ENCODE results near the gene RABL6.
"Not testable (repeated sequence)": the region's sequence is repeated elsewhere in the genome, so short reads cannot be mapped to it uniquely, and the experiment has no call there.

RABL6 gene

GRCh38 chr9:136837856-136838277 is 30.1 kb downstream of the RABL6 start:
- not testable (repeated sequence) for DNase-seq

DNA sequence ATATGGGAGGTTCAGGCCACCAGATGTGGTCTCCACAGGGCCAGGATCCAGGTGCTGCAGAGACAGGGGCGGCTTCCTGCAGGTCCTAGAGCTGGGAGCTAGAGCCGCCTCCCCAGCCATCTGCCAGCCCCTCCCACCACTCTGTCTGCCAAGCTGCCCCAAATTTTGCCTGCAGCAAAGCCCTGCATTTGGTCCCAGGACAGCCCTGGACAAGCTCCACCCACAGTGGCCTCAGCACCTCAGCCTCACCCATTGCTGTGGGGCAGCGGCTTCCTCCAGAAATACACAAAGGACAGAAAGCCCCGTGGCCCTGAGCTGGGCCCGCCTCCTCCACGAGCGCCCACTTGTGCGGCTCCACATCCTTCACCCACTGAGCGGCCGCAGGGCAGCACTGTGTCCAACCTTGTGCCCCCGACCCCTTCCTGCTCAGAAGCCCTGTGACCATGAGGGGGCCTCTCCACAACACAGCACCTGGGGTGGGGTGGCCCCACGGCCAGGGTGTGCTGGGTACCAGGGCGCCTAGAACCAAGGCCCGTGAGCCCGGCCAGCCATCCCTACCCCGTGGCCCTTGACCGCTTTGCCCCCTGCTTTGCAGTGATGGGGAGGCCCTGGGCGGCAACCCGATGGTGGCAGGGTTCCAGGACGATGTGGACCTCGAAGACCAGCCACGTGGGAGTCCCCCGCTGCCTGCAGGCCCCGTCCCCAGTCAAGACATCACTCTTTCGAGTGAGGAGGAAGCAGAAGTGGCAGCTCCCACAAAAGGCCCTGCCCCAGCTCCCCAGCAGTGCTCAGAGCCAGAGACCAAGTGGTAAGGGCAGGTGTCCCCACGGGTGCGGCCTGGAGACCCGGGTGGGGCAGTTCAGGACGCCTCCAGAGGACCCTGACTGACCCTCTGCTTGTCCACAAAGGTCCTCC is 30.8 kb downstream of the RABL6 start:
- no peak for DNase-seq

- no peak for DNase-seq
Observed at GRCh38 chr9:136839229-136840139, 31.7 kb downstream of the RABL6 start.

DNA sequence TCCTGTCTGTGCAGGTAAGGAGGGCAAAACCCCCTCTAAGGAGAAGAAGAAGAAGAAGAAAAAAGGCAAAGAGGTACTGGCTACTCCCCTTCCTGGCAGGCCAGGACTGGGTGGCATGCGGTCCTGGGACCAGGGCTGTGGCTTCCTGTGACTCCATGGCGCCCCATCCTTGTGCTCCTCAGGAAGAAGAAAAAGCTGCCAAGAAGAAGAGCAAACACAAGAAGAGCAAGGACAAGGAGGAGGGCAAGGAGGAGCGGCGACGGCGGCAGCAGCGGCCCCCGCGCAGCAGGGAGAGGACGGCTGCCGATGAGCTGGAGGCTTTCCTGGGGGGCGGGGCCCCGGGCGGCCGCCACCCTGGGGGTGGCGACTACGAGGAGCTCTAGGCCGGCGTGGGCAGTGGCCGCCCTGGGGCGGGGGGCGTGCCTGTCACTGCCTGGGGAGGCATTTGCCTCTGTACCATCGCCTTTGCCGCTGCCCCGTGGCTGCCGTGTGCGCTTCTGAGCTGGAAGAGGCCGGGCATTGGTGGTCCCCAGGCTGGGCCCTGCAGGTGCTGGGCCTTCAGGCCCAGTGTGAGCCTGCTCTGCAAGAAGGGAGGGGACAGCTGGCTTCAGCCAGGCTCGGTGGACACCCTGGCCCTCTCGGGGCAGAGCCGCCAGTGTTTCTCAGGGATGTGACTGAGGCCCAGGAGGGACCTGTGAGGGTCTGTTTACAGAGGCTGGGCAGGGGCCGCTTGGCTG is 32.6 kb downstream of the RABL6 start:
- DNase-seq, result no peak

GRCh38 chr9:136840877-136841645 is 33.3 kb downstream of the RABL6 start:
- DNase-seq, result peak; percentile 79

GRCh38 chr9:136841646-136842379 is 34.1 kb downstream of the RABL6 start:
- DNase-seq, result not testable (repeated sequence)

DNA sequence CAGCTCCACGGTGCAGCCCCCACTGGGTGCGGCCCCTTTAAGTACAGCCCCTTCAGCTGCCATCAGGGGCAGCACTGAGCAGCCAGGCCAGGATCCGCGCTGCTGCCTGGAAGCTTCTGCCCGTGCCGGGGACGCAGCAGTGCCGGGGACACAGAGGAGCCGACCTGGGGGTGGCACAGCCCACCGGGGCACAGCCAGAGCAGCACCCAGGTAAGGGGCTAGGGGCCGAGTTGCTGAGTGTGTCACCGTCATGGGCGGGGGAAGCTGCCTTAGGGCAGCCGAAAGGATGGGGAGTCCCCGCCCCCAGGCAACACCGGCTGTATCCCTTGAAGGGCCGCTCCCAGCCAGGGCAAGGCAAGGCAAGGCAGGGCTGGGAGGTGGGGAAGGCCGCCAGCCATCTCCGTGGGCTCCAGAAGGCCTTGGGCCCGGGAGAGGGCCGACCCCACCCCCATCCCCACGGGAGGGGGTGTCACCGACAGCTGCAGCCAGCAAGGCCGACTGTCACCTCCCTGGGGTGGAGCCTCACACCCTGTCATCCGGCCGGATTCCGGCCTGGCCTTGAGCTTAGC is 34.7 kb downstream of the RABL6 start, which contains the start of gene AJM1:
TSS of gene AJM1 (plus strand) at position 99 of the 569 bp plus-strand sequence. CDS start 1,937 bp downstream, outside the sequence.
- peak; percentile 60 for DNase-seq

DNA sequence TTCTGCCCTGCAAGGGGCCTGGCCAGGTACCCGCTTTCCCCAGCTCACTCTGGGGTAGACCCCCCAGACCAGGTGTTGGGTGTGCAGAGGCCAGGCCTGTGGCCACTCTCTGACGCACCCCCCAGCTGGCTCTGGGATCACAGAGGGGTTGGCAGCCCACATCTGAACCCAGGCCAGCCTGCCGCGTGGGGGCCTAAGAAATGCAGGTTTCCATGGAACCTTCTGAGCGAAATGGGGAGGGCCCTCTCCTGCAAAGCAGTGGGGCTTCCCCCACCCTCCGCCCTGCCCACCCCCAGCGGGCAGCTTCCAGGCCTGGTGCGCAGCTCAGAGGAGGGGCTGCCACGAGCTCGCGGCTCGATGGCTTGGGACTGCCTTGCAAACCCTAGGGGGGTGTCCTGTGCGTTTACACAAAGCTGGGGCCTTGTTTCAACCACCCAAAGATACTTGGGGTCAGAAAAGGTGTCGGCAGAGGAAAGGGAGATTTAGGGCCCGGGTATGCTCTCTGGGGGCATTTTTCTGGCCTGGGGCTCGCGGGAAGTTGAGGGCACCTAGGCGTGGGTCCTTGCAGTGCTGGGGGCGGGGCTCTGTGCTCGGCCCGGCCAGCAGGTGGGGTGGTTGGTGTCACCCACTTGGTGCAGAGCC is 35.5 kb downstream of the RABL6 start:
- peak; percentile 35 for DNase-seq

GRCh38 chr9:136843801-136844740 is 36.3 kb downstream of the RABL6 start:
- peak; percentile 22 for DNase-seq

GRCh38 chr9:136844761-136845464 is 37.2 kb downstream of the RABL6 start:
- DNase-seq, result no peak

- no peak for DNase-seq
Observed at GRCh38 chr9:136845465-136846260, 37.9 kb downstream of the RABL6 start.

DNA sequence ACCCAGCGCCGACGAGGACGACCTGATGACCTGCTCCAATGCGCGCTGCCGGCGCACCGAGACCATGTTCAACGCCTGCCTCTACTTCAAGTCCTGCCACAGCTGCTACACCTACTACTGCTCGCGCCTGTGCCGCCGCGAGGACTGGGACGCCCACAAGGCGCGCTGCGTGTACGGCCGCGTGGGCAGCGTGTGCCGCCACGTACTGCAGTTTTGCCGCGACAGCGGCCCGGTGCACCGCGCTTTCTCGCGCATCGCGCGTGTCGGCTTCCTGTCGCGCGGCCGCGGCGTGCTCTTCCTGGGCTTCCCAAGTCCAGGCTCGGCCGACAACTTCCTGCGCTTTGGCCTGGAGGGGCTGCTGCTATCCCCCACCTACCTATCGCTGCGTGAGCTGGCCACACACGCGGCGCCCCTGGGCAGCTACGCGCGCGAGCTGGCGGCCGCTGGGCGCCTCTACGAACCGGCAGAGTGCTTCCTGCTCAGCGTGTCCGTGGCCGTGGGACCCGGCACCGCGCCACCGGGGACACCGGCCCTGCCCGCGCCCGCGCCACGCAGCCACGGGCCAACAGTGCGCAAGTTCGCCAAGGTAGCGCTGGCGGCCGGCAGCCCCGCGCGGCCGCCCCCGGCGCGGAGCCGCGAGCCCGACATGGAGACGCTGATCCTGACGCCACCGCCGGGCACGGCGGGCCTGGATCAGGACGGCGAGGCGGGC is 38.8 kb downstream of the RABL6 start:
- no peak for DNase-seq

GRCh38 chr9:136847088-136847825 is 39.5 kb downstream of the RABL6 start:
- DNase-seq, result no peak

DNA sequence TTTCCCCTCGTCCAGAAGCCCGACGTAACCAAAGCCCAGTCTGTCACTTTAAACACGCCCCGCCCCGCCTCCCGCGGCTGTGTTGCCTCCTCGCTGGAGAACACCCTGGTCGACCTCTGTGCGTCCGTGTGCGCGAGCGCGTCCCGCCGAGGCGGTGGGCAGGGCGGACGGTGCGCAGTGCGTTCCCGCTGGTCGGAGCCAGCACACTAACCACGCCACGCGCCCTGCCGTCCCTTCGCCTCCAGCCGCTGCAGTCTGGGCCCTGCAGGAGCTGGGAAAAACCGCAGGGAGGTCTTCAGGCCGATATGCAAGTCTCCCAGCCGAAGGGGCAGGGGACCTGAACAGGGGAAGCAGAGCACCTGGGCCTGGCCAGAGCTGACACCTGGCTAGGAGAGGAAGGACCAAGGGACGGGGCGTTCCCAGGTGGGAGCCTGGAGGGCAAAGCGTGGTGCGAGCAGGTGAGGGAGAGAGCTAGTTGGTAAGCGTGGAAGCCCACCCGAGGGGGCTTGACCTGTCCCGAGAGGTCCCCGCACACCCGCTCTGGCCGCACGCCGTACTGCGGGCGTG is 40.2 kb downstream of the RABL6 start:
- no peak for DNase-seq

DNA sequence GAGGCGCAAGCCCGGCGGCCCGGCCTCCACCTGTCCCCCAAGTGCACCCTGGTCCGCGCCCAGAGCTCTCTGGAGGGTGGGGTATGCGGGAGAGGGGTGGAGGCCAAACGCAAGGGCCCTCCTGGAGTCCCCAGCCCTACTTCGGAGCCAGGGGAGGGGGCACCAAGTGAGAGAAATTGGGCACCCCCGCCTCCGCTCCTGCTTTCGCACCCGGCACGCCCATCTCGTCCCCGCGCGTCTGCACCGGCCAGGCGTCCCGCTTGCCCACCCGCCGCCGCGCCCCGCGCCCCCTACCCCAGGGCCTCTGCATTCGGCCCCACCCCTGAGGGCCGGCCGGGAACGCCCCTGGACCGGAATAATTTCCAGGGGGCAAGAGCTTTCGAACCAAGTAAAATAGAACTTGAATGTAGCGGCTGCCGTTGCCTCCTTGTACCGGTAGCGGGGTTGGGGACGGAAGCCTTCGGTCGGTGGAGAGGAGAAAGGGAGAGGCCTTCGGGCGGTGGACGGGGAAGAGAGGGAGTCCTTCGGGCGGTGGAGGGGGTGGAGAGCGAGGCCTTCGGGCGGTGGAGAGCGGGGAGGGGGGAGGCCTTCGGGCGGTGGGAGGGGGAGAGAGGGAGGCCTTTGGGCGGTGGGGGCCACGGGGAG is 40.8 kb downstream of the RABL6 start:
- no peak for DNase-seq
